NCI-H1092 treated with DMSO at 0.1 percent for 48 hours (cell line): ENCODE data around the gene ZEB1.
"Not testable (repeated sequence)": the region's sequence is repeated elsewhere in the genome, so short reads cannot be mapped to it uniquely, and the experiment has no call there.

Experiments used
- DNase-seq: peaks from one replicate; lab custom pipeline; 2025; lab: John Stamatoyannopoulos, UW

ZEB1 gene

DNA sequence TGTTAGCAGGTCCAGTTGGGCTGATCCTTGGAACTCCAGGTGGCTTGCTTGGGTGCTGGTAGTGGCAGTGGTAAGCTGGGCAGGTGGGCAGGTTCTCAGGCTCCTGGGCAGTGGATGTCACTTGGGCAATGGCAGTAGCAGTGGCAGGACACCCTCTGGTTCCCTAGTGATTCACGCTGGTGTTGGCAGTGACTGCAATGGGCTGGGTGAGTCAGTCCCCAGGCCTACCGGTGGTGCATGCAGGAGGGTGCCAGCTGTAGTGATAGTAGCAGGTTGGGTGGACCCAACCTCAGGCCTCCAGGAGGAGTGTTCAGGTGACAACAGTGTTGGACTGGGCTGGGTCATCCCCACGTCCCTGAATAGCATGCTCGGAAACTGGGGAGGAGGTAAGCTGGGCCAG is 189.2 kb downstream of the ZEB1 start:
- DNase-seq, result no peak

DNA sequence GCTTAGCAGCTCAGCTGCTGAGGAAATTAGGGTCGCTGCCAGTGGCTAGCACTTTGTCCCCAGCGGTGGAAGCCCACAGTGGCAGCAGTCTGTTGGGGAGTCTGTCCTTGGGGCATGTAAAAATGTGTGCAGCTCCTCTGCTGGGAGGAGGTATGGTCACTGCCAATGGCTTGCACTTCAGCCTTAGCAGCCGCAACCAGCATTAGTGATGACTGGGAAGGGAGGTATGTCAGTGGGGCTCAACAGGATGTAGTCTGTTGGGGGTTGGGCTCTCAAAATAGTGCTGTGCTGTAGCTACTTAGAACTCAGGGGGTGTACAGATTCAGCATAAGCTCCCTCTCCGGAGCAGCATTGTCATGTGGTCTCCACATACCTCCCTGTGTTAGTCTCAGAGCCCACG is 189.9 kb downstream of the ZEB1 start:
- DNase-seq, result no peak

DNA sequence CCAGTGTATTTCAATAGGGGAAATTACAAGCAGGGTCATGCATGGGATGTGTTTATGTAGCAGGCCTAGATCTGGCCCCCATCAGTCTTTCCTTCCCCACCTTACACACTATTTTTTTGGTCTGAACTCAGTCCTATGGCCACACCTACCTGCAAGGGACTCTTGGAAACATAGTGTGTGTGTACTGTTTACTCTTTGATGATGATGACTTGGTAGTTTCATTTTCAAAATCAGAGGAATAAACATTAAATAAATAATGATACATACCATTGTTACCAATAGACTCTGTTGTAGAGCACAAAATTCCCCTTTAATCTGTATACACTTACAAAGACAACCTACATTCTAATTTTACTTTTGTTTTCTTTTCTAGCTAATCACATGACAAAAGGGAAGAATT is 191.0 kb downstream of the ZEB1 start:
- DNase-seq, result no peak

DNA sequence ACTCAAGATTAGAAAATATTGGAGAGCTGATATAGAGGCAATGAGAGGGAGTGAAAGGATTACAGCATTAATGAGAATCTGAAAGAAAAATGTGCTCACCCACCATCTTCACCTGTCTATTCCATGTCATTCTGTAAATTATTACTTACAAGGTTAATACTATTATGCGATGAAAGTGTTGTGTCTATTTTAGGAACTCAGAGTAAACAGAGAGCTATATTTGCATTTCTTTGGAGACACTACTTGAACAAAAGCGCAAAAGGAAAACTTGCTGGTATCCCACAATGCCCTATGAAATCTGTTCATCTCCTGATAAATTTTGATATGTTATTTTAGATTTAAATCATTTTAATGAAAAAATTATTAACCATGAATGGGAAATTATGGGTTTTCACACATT is 196.1 kb downstream of the ZEB1 start:
- no peak for DNase-seq

DNA sequence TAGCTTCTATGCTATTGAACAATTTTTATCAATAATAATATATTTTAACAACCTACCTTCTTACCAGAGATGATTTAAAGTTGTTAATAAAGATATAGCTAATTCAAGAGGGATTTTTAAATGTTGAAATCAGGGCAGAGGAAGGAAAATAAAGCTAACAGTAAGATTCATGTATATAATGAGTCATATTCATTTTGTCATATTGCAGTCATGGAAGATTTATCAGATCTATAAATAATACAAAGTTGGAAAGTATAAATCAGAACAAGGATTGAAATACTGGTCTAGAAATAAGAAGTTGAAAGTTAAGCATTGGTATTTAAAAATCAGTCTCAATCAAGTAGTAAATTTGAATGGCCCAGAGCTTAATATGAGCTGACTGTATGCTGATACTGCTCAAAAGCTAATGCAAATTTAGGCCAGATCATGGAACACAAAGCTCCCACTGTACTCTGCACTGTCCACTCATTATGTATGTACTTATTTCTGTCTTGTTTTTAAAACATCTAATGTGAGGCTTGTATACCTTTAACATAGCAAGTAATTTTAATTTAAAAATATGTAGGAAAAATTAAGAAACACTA is 196.9 kb downstream of the ZEB1 start:
- no peak for DNase-seq

DNA sequence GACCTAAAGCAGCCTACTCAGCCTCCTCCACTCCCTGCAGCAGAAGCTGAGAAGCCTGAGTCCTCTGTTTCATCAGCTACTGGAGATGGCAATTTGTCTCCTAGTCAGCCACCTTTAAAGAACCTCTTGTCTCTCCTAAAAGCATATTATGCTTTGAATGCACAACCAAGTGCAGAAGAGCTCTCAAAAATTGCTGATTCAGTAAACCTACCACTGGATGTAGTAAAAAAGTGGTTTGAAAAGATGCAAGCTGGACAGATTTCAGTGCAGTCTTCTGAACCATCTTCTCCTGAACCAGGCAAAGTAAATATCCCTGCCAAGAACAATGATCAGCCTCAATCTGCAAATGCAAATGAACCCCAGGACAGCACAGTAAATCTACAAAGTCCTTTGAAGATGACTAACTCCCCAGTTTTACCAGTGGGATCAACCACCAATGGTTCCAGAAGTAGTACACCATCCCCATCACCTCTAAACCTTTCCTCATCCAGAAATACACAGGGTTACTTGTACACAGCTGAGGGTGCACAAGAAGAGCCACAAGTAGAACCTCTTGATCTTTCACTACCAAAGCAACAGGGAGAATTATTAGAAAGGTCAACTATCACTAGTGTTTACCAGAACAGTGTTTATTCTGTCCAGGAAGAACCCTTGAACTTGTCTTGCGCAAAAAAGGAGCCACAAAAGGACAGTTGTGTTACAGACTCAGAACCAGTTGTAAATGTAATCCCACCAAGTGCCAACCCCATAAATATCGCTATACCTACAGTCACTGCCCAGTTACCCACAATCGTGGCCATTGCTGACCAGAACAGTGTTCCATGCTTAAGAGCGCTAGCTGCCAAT is 202.2 kb downstream of the ZEB1 start:
- DNase-seq, result no peak

DNA sequence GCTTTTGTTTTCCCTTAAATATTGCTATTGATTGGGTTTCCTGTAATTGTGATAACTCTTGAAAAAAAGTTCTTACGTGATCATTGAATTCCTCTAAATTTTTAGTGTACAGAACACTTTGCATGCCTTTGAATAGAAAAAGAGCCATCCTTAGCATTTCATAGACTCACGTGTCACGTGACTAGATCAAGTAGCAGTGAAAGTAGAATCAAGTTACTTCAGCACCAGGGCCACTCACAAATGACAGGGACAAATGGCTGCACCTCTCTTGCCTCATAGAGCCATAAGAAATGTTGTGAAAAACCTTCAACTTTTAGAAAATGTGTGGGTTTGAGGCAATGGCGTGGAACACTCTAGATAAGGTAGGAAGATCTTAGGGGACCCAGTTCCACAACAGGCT is 203.8 kb downstream of the ZEB1 start:
- no peak for DNase-seq

DNA sequence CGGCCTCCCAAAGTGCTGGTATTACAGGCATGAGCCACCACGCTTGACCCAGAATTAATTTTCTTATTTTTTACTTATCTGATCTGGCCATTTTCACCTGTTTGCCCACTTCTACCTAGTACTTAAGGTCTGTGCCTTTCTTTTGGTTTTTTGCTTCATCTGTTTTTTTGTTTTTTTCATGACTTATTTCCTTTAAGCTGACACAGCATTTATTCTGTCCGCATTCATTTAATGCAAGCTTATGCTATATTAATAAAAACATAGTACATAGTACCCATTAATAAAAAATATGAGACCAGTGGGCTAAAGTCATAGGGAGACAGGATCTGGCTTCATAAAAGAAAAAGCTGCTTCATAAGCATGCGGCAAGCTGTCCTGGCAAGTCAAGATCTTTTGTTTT is 205.4 kb downstream of the ZEB1 start:
- no peak for DNase-seq

DNA sequence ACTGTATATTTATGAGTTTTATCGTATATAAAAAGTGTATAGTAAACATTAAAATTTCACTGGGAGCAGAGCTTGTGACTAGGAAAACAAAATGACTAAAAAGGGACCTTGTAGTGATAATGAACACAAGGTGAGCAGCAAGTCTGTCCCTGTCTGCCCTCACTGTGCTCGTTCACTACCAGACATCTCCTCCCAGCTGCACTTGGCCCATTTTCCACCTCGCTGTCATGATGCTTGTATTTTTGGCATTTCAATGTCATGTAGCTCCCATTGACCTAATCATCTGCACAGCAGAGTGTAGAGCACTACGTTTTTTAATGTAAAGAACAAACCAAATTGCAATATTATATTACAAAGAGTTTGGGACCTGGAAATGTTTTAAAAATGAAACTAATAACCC is 207.2 kb downstream of the ZEB1 start:
- DNase-seq, result no peak

DNA sequence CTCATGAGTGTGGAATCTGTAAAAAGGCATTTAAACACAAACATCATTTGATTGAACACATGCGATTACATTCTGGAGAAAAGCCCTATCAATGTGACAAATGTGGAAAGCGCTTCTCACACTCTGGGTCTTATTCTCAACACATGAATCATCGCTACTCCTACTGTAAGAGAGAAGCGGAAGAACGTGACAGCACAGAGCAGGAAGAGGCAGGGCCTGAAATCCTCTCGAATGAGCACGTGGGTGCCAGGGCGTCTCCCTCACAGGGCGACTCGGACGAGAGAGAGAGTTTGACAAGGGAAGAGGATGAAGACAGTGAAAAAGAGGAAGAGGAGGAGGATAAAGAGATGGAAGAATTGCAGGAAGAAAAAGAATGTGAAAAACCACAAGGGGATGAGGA is 207.7 kb downstream of the ZEB1 start:
- no peak for DNase-seq

DNA sequence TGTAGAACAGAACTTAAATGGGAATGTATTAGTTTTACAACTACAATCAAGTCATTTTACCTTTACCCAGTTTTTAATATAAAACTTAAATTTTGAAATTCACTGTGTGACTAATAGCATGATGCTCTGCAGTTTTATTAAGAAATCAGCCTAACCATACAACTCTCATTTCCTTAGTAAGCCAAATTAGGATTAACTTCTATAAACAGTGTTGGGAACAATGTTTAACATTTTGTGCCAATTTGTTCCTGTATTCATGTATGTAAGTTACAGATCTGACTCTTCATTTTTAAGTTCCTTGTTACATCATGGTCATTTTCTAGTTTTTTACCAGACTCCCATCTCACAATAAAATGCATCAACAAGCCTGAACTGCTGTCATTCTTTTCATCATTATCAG is 209.8 kb downstream of the ZEB1 start:
- no peak for DNase-seq

DNA sequence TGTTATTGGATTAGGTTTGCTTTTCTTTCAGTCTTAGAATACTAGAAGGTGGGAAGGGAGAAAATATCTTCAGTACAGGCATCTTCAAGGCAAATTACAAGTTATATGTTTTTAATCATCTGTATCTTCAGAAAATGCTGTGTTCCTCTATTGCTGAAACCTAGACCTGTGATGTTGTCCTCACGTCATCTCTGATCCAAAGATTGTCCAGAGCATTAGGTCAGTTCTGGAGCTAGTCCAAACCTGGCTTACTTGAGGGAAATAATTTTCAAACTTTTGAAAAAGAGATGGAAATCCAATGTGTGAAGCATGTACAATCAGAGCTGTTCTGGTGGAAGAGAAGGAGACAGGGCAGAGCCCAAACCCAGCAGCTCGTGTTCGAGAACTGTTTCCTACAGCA is 217.3 kb downstream of the ZEB1 start:
- DNase-seq, result no peak

DNA sequence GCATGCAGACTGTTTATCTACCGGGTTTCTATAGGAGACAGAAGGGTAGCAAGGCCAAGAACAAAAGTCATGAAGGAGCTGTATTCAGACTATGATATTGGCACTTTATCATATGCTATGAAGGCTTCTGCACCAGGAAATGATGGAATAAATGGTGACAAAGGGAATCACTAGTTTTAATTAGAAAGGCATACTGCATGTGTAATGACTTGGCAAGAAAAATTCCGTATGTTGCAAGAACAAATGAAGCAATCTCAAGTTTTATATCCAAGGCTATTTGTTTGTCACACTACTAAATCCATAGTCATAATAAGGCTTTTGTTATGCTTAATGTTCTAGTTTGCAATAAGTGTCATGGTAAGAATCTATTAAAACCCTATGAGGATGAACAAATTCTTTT is 230.9 kb downstream of the ZEB1 start:
- DNase-seq, result no peak

DNA sequence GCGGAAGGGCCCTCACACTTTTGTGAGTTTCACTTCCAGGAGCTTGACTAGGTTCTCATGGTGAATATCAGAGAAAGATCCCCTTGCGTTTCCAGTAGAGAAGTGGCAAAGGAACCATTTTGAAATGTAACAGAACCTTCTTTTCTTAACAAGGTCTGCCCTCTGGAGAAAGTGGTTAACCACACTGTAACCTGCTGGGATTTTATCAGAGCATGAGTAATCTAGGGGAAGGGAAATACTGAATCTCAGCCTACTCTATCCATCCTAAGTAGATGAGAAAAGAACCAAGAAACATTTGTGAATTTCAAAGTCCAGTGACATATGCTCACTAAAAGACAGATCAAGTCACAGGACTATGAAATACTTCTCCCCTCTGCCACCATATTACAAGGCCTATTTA is 235.5 kb downstream of the ZEB1 start:
- DNase-seq, result no peak

DNA sequence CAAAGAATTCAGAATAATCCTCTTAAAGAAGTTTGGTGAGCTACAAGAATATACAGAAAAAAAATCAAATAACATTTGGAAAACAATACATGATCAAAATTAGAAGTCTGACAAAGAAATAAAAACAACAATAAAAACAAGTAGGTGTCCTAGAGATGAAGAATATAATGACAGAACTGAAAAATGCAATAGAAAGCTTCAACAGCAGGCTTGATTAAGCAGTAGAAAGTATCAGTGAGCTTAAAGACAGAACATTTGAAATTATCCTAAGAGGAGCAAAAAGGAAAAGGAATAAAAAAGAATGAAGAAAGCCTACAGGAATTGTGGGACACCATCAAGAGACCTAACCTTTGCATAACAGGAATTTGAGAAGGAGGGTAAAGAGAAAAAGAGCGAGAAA is 238.8 kb downstream of the ZEB1 start:
- no peak for DNase-seq

DNA sequence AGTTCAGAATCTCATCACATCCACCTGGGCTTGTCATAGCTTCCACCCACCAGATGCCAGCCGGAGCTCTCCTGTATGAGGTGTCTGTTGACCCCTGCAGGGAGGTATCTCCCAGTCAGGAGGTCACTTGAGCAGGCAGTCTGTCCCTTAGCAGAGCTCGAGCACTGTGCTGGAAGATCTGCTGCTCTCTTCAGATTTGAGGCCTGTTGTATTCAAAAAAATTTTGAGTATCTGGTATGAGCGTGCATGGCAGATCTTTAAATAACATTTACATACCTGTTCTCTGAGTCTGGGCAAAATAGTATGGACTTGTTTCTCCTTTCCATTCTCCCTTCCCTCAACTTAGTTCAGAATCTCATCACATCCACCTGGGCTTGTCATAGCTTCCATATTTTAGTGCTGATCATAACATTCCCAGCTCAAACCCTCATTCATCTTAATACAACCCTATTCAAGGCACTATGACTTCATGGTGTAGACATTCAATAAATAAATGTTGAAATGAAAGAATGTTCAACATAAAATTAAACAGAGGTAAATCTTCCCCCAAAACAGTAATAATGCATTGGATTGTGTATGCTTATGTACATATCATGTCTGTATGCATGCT is 249.3 kb downstream of the ZEB1 start:
- DNase-seq, result not testable (repeated sequence)

DNA sequence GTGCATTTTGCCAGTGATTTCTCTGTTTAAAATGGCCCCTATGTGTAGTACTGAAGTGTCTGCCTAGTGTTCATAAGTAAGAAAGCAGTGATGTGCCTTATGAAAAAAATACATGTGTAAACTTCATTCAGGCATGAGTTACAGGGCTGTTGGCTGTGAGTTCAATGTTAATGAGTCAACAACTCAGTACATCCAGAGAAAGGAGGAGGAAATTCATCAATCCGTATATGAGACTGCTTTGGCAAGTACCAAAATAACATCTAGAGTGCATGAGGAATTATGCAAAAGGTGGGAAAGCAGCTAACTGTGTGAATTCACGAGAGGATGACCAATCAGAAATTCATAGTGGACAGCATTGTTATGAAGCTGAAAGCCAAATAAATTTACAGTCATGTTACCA is 255.6 kb downstream of the ZEB1 start:
- no peak for DNase-seq

DNA sequence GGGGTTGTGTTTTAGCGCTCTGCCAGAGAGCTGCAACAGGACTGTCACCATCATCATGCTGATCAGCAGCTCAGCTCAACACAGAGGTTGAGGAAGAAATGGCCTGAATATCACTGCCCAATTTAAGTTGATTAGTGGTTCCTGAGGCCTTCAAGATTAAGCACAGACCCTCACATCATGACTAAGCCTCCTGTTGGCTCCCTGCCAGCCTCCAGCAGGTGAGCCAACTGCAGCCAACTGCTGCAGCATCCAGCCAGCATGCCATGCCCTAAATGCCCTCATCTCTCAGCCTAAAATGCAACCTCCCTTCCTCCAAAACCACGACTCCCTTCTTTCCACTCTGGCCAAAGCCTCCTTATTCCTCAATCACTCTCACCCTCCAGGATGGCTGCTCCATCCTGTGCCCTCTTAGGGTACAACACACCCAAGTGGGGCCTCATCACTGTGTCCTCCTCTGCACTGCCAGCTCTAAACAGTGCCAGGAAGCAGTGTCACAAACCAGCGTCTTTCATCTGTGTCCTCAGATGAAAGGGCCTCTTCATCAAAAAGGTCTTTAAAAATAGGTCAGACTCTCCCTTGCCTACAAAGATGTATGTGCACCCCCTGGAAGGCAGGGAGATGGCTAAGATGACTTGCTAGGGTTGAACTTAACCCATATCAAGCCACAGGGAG is 259.3 kb downstream of the ZEB1 start:
- DNase-seq, result no peak

DNA sequence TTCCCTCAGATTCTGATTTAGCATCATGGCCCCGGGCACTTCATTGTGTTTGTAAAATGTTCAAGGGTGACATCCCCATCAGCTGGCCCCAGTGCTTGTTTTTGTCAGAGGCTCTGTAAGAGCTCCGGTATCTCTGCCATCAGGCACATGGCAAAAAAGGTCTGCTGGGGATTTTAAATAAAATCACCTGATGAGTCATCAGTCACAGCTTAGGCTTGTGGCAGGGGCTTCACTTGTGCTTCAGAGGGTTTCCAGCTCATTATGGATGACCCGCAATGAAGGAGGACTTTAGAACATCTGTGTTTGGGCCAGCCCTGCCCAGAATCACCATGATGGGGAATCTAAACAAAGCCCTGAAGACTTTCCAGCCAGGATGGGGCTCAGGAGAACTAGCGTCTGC is 259.9 kb downstream of the ZEB1 start:
- no peak for DNase-seq
